Mucosa of gallbladder (tissue), 1 donor: ENCODE results near the gene SYNGAP1. TPM values are rescaled to one million over a fixed set of nuclear protein-coding genes. Genes with fewer than 3 reads are reported as not detected.

Experiments
- DNase-seq: peaks from one replicate; pipeline ENCODE4 v3.0.0-alpha.2; 2020; ENCODE audit warnings: low spot score
- total RNA-seq: library from RNA; stranded (reverse); gene quantifications from one replicate; pipeline ENCODE4 v1.2.1, GENCODE V29; 2021
- donor health status: DM: no; HTN: no; CAD: no.

SYNGAP1 gene
- total RNA-seq, 1 donor from 2014 or later = 31.0 TPM

GRCh38 chr6:33404884-33405283, 15.0 kb upstream of the SYNGAP1 start:
- no peak for DNase-seq

GRCh38 chr6:33405386-33405940, 14.4 kb upstream of the SYNGAP1 start:
- no peak for DNase-seq

GRCh38 chr6:33406126-33406525, 13.7 kb upstream of the SYNGAP1 start:
- no peak for DNase-seq

GRCh38 chr6:33407132-33407718, 12.6 kb upstream of the SYNGAP1 start:
- no peak for DNase-seq

GRCh38 chr6:33410050-33410710, 9.7 kb upstream of the SYNGAP1 start:
- DNase-seq = peak; percentile 97

GRCh38 chr6:33410711-33411631, 8.9 kb upstream of the SYNGAP1 start, which contains the start of gene PHF1:
TSS of gene PHF1 (plus strand) at chr6:33411014. CDS start at chr6:33412264, 1,250 bp downstream.
- DNase-seq = peak; percentile 44

- DNase-seq = no peak
These were observed 8.2 kb upstream of the SYNGAP1 start for GRCh38 chr6:33411632-33412005.

GRCh38 chr6:33412140-33413009, 7.5 kb upstream of the SYNGAP1 start:
- DNase-seq = no peak

- DNase-seq = no peak
These were observed 6.4 kb upstream of the SYNGAP1 start for GRCh38 chr6:33413241-33414120.

GRCh38 chr6:33414592-33415271, 5.1 kb upstream of the SYNGAP1 start:
- no peak for DNase-seq

GRCh38 chr6:33415831-33416230, 4.0 kb upstream of the SYNGAP1 start:
- DNase-seq = no peak

- no peak for DNase-seq
These were observed 3.3 kb upstream of the SYNGAP1 start for GRCh38 chr6:33416386-33417127.

- DNase-seq = no peak
These were observed 2.5 kb upstream of the SYNGAP1 start for GRCh38 chr6:33417128-33417902.

GRCh38 chr6:33417903-33418689, 1.8 kb upstream of the SYNGAP1 start, which contains the start of gene CUTA:
TSS of gene CUTA (minus strand) at chr6:33418107. CDS start at chr6:33418000, 107 bp downstream.
- peak; percentile 100 for DNase-seq

- no peak for DNase-seq
These were observed 1.1 kb upstream of the SYNGAP1 start for GRCh38 chr6:33418690-33419291.

GRCh38 chr6:33420491-33421343, 852 bp downstream of the SYNGAP1 start:
- no peak for DNase-seq
